ENCODE results near the gene ERBB4. TPM values are rescaled to one million over a fixed set of nuclear protein-coding genes. Genes with fewer than 3 reads are reported as not detected.

ERBB4 gene
- total RNA-seq, 4 donors from 2014 or later = 0.26 to 13.3 (median 2.4) TPM

- H3K27ac ChIP-seq = no peak overlapping the region
- no peak for DNase-seq
- no peak overlapping the region for H3K4me3 ChIP-seq
- intact Hi-C loops (cut with DNase I; ENCODE audit: low total_unique reads) = no loop called here
- no peaks in the 10 kb centered on the region for H3K36me3 ChIP-seq
- no peaks in the 10 kb centered on the region for H3K27me3 ChIP-seq
- H3K9me3 ChIP-seq = no peaks in the 10 kb centered on the region
- H3K4me1 ChIP-seq = no peaks in the 10 kb centered on the region
- no peak for TF ChIP-seq POLR2A (IDR thresholded peaks at IDR 0.05)
- no peak for TF ChIP-seq CTCF (IDR thresholded peaks at IDR 0.05)
Observed at GRCh38 chr2:211468217-211468616, 1070.4 kb downstream of the ERBB4 start.

- H3K27me3 ChIP-seq = no peaks in the 10 kb centered on the region
- no peaks in the 10 kb centered on the region for H3K36me3 ChIP-seq
- no peak overlapping the region for H3K4me3 ChIP-seq
- H3K27ac ChIP-seq = no peak overlapping the region
- no peak for DNase-seq
- H3K9me3 ChIP-seq = no peaks in the 10 kb centered on the region
- TF ChIP-seq POLR2A (IDR thresholded peaks at IDR 0.05) = no peak
- TF ChIP-seq CTCF (IDR thresholded peaks at IDR 0.05) = no peak
- intact Hi-C loops (cut with DNase I; ENCODE audit: low total_unique reads) = no loop called here
- H3K4me1 ChIP-seq = no peaks in the 10 kb centered on the region
Observed at GRCh38 chr2:211463397-211463796, 1075.2 kb downstream of the ERBB4 start.

GRCh38 chr2:211458974-211459373 lies 1079.6 kb downstream of the ERBB4 start:
- no peak overlapping the region for H3K27ac ChIP-seq
- no peaks in the 10 kb centered on the region for H3K27me3 ChIP-seq
- H3K4me3 ChIP-seq = no peak overlapping the region
- H3K9me3 ChIP-seq = no peaks in the 10 kb centered on the region
- H3K36me3 ChIP-seq = no peaks in the 10 kb centered on the region
- no peak for DNase-seq
- intact Hi-C loops (cut with DNase I; ENCODE audit: low total_unique reads) = no loop called here
- TF ChIP-seq CTCF (IDR thresholded peaks at IDR 0.05) (no peak), POLR2A (IDR thresholded peaks at IDR 0.05) (no peak)
- no peaks in the 10 kb centered on the region for H3K4me1 ChIP-seq

- Histone ChIP-seq H3K27ac (no peak overlapping the region), H3K27me3 (no peaks in the 10 kb centered on the region), H3K4me3 (no peak overlapping the region), H3K9me3 (no peaks in the 10 kb centered on the region), H3K4me1 (no peaks in the 10 kb centered on the region), H3K36me3 (no peaks in the 10 kb centered on the region)
- no peak for DNase-seq
- intact Hi-C loops (cut with DNase I; ENCODE audit: low total_unique reads) = no loop called here
- TF ChIP-seq POLR2A (IDR thresholded peaks at IDR 0.05) (no peak), CTCF (IDR thresholded peaks at IDR 0.05) (no peak)
Observed at GRCh38 chr2:211457325-211457724, 1081.3 kb downstream of the ERBB4 start.

- Histone ChIP-seq H3K4me3 (no peak overlapping the region), H3K27me3 (no peaks in the 10 kb centered on the region), H3K36me3 (no peaks in the 10 kb centered on the region), H3K4me1 (no peaks in the 10 kb centered on the region), H3K9me3 (no peaks in the 10 kb centered on the region), H3K27ac (no peak overlapping the region)
- no peak for TF ChIP-seq POLR2A (IDR thresholded peaks at IDR 0.05)
- peak in 3 of 4 experiments; percentile 43 to 57 (median 46) for TF ChIP-seq CTCF (IDR thresholded peaks at IDR 0.05)
- DNase-seq = no peak
- intact Hi-C loops (cut with DNase I; ENCODE audit: low total_unique reads) = no loop called here
Observed at GRCh38 chr2:211455216-211455841, 1083.3 kb downstream of the ERBB4 start.

All from uterus (tissue), 4 donors.